ENCODE results near the gene DIRAS2.

DNA sequence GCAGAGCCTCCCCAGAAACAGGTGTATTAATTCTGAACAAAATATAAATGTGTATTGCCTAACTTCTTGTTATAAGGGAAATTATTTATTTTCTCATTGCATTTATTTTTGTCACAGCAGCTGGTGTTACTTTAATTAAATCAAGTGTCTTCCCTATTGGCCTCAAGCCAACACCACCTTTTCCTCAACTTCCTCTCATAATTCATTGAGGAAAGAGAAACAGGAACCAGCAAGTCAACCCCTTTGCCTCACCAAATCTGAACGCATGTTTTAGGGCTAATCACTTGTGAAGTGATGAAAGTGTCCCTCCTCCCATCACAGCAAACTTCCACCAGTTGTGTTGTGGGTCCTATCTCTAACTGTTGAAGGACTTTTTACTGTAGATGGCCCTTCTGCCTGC is 73.1 kb downstream of the DIRAS2 start:
- TF ChIP-seq, protein P1, sequence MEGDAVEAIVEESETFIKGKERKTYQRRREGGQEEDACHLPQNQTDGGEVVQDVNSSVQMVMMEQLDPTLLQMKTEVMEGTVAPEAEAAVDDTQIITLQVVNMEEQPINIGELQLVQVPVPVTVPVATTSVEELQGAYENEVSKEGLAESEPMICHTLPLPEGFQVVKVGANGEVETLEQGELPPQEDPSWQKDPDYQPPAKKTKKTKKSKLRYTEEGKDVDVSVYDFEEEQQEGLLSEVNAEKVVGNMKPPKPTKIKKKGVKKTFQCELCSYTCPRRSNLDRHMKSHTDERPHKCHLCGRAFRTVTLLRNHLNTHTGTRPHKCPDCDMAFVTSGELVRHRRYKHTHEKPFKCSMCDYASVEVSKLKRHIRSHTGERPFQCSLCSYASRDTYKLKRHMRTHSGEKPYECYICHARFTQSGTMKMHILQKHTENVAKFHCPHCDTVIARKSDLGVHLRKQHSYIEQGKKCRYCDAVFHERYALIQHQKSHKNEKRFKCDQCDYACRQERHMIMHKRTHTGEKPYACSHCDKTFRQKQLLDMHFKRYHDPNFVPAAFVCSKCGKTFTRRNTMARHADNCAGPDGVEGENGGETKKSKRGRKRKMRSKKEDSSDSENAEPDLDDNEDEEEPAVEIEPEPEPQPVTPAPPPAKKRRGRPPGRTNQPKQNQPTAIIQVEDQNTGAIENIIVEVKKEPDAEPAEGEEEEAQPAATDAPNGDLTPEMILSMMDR (IDR thresholded peaks at IDR 0.05; ENCODE audit: poor library complexity): no peak
- TF ChIP-seq EZH2phosphoT487 (IDR thresholded peaks at IDR 0.05; ENCODE audit: low read depth, severe bottlenecking, unreplicated experiment): no peak
- TF ChIP-seq EZH2 (IDR thresholded peaks at IDR 0.05; ENCODE audit: borderline replicate concordance): no peak
